Testis (tissue), 2 donors: ENCODE results near the gene UGT2B28.
"Not testable (repeated sequence)": the region's sequence is repeated elsewhere in the genome, so short reads cannot be mapped to it uniquely, and the experiment has no call there.

Experiments used
- CTCF ChIP-seq, 3 experiments: fragments of 450-650 bp in 2 of 3; fragments of 200-600 bp in 1 of 3; sonication (generic) in 1 of 3; IDR thresholded peaks; one replicate each; pipeline ENCODE4 v1.5.1; 2016 to 2019; ENCODE audit warnings: antibody characterized with exemption in 3 of 3, mild to moderate bottlenecking in 2 of 3, moderate library complexity in 1 of 3
- POLR2A ChIP-seq: fragments of 450-650 bp; IDR thresholded peaks from one replicate; pipeline ENCODE4 v1.6.1; 2017; ENCODE audit warnings: antibody characterized with exemption, mild to moderate bottlenecking, moderate library complexity

- not testable (repeated sequence) for TF ChIP-seq CTCF (IDR thresholded peaks at IDR 0.05); POLR2A
Observed at GRCh38 chr4:69268612-69269011, 11.7 kb upstream of the UGT2B28 start.
